SK-N-SH (cell line): ENCODE data around the gene CCDC57. TPM values are rescaled to one million over a fixed set of nuclear protein-coding genes. Genes with fewer than 3 reads are reported as not detected.

ENCODE experiments used
- CTCF ChIA-PET: fragments of 300-600, 350-600 bp; formaldehyde crosslinking; extraction: SDS; loops from one replicate; lab custom pipeline; 2021; lab: Yijun Ruan, JAX
- POLR2A ChIA-PET: fragments of 350-600 bp; sonication (Branson Sonifier 250); formaldehyde crosslinking; extraction: SDS; loops from one replicate; lab custom pipeline; 2020; ENCODE audit warnings: antibody characterized with exemption, inconsistent platforms; lab: Yijun Ruan, JAX
- DNase-seq: peaks from one replicate; pipeline ENCODE4 v3.0.0; 2012
- H2AFZ ChIP-seq: fragments of 200-600 bp; sonication (generic); 2 replicates; pipeline ENCODE4 v1.8.1; 2016; ENCODE audit warnings: antibody characterized with exemption, mild to moderate bottlenecking, low read depth
- H3F3A ChIP-seq: fragments of 200-600 bp; sonication (generic); replicated peaks from 2 replicates; pipeline ENCODE3; 2016; ENCODE audit warnings: antibody characterized with exemption, mild to moderate bottlenecking; ENCODE audit not compliant: insufficient read depth
- H3K27ac ChIP-seq, 2 experiments: fragments of 200-500 bp in 1 of 2; fragments of 200-600 bp in 1 of 2; sonication (Bioruptor generic) in 1 of 2; sonication (generic), shearing (Covaris generic) in 1 of 2; 2 replicates each; pipeline versions ENCODE4 v1.5.1 to v1.6.1; 2014 to 2016; ENCODE audit warnings: low read depth in 2 of 2, inconsistent platforms in 1 of 2, low read length in 1 of 2, mild to moderate bottlenecking in 1 of 2, mixed read lengths in 1 of 2
- H3K27me3 ChIP-seq: fragments of 200-600 bp; sonication (generic), shearing (Covaris generic); 2 replicates; pipeline ENCODE4 v1.6.1; 2016; ENCODE audit warnings: mixed run types; ENCODE audit not compliant: insufficient read depth
- H3K36me3 ChIP-seq, 2 experiments: fragments of 200-500 bp in 1 of 2; fragments of 200-600 bp in 1 of 2; sonication (Bioruptor generic) in 1 of 2; sonication (generic) in 1 of 2; replicated peaks in 1 of 2; 2 replicates each; pipeline versions ENCODE3 to v1.5.1; 2014 to 2016; ENCODE audit warnings: low read length in 1 of 2, mild to moderate bottlenecking in 1 of 2; ENCODE audit not compliant: insufficient read depth in 2 of 2, control insufficient read depth in 1 of 2
- H3K4me1 ChIP-seq, 2 experiments: fragments of 200-500 bp in 1 of 2; fragments of 200-600 bp in 1 of 2; sonication (Bioruptor generic) in 1 of 2; sonication (generic), shearing (Covaris generic) in 1 of 2; 2 replicates each; pipeline versions ENCODE4 v1.5.1 to v1.6.1; 2014 to 2016; ENCODE audit warnings: low read depth in 1 of 2, low read length in 1 of 2, mixed run types in 1 of 2; ENCODE audit not compliant: insufficient read depth in 2 of 2, control insufficient read depth in 1 of 2
- H3K4me2 ChIP-seq: fragments of 200-600 bp; sonication (generic), shearing (Covaris generic); 2 replicates; pipeline ENCODE4 v1.6.1; 2017; ENCODE audit warnings: mixed run types
- H3K4me3 ChIP-seq, 2 experiments: fragments of 200-500 bp in 1 of 2; fragments of 200-600 bp in 1 of 2; sonication (Bioruptor generic) in 1 of 2; sonication (generic), shearing (Covaris generic) in 1 of 2; 2 replicates each; pipeline versions ENCODE4 v1.5.1 to v1.8.1; 2014 to 2016; ENCODE audit warnings: low read depth in 2 of 2, inconsistent platforms in 1 of 2, low read length in 1 of 2, mild to moderate bottlenecking in 1 of 2, mixed read lengths in 1 of 2, moderate library complexity in 1 of 2
- H3K79me2 ChIP-seq: fragments of 200-600 bp; sonication (generic); 2 replicates; pipeline ENCODE4 v1.8.1; 2017; ENCODE audit warnings: mild to moderate bottlenecking; ENCODE audit not compliant: insufficient read depth
- H3K9ac ChIP-seq: fragments of 200-600 bp; sonication (generic); 2 replicates; pipeline ENCODE4 v1.6.1; 2017; ENCODE audit warnings: mixed run types
- H3K9me2 ChIP-seq: fragments of 200-600 bp; sonication (generic); 2 replicates; pipeline ENCODE4 v1.6.1; 2017; ENCODE audit warnings: mixed run types
- H3K9me3 ChIP-seq: fragments of 200-600 bp; sonication (generic); 2 replicates; pipeline ENCODE4 v1.6.1; 2017; ENCODE audit warnings: mixed run types, mild to moderate bottlenecking, moderate library complexity
- H4K20me1 ChIP-seq: fragments of 200-600 bp; sonication (generic); 2 replicates; pipeline ENCODE4 v1.6.1; 2017; ENCODE audit warnings: mild to moderate bottlenecking, mixed run types; ENCODE audit not compliant: insufficient read depth
- CHD2 ChIP-seq: fragments of 150-350 bp; IDR thresholded peaks from 2 replicates; pipeline ENCODE4 v1.6.1; 2018; ENCODE audit warnings: low read length; ENCODE audit not compliant: partially characterized antibody
- CTCF ChIP-seq: fragments of 200-600 bp; sonication (generic); IDR thresholded peaks from 2 replicates; pipeline ENCODE4 v1.6.1; 2017; ENCODE audit warnings: antibody characterized with exemption, mild to moderate bottlenecking, moderate library complexity
- FOXJ3 ChIP-seq: sonication (generic); formaldehyde crosslinking; IDR thresholded peaks from 2 replicates; pipeline ENCODE4 v1.5.1; 2020; ENCODE audit warnings: mild to moderate bottlenecking, missing genetic modification reagents
- GATA2 ChIP-seq: sonication (generic); formaldehyde crosslinking; IDR thresholded peaks from 2 replicates; pipeline ENCODE4 v1.5.0; 2020; ENCODE audit warnings: mild to moderate bottlenecking, missing genetic modification reagents
- JUND ChIP-seq: IDR thresholded peaks from 2 replicates; pipeline ENCODE4 v1.4.0; 2012
- MEF2A ChIP-seq: IDR thresholded peaks from 2 replicates; pipeline ENCODE4 v1.4.0; 2012; ENCODE audit warnings: low read depth, borderline replicate concordance
- NFIC ChIP-seq: IDR thresholded peaks from 2 replicates; pipeline ENCODE4 v1.4.0; 2012; ENCODE audit warnings: borderline replicate concordance
- NRF1 ChIP-seq: IDR thresholded peaks from 2 replicates; pipeline ENCODE4 v1.6.1; 2012; ENCODE audit warnings: low read depth, mild to moderate bottlenecking, low read length
- RCOR1 ChIP-seq: fragments of 150-350 bp; IDR thresholded peaks from 2 replicates; pipeline ENCODE4 v1.6.1; 2017; ENCODE audit warnings: antibody characterized with exemption, low read length
- REST ChIP-seq: IDR thresholded peaks from 2 replicates; pipeline ENCODE4 v1.6.1; 2012; ENCODE audit warnings: mild to moderate bottlenecking, low read depth, low read length, moderate library complexity
- TCF12 ChIP-seq: IDR thresholded peaks from 2 replicates; pipeline ENCODE4 v1.4.0; 2012
- WGBS: methylation state at CpG from one replicate; pipeline ENCODE4 v1.1.6; 2017; ENCODE audit warnings: low lambda C conversion rate; 5-methylcytosine and 5-hydroxymethylcytosine counted together
- polyA plus RNA-seq, 3 experiments: library from polyadenylated mRNA; depleted of rRNA; stranded (reverse); fragments of >200 nt; gene quantifications; 2 replicates each; pipeline ENCODE4 v1.2.3, GENCODE V29; 2012

The CCDC57 gene
- polyA plus RNA-seq, 1 of the 3 experiments (the other 2 are of a cell fraction): 68.6 TPM

- no peak for TF ChIP-seq FOXJ3
- no peak for TF ChIP-seq JUND
- TF ChIP-seq REST: no peak
Observed at GRCh38 chr17:82228842-82229697, 16.4 kb upstream of the CCDC57 start, which contains the start of gene SLC16A3 (continued).

- 79% methylated on average over 47 of the region's 63 CpGs for WGBS
- H4K20me1 ChIP-seq: peaks cover 12% of the 10 kb centered on the region; the same call in 1 of the 2 replicates
- H3K9ac ChIP-seq: peak overlapping the region; percentile 65
- no peak overlapping the region for H3K27ac ChIP-seq
- peaks cover 0 to 2% of the 10 kb centered on the region in 2 experiments for H3K36me3 ChIP-seq
- H3K9me3 ChIP-seq: no peaks in the 10 kb centered on the region
- POLR2A ChIA-PET: interaction anchor here (1.5 kb wide), 1 partner anchor 14 kb away, joined by 7 read pairs; no protein-coding TSS in a partner anchor
- H3K9me2 ChIP-seq: no peaks in the 10 kb centered on the region
- DNase-seq: no peak
- H3K27me3 ChIP-seq: no peaks in the 10 kb centered on the region
- H3F3A ChIP-seq: peaks cover 9% of the 10 kb centered on the region
- TF ChIP-seq MEF2A: no peak
- TF ChIP-seq GATA2 (CRISPR knock-in tag): no peak
- TF ChIP-seq CHD2: no peak
- TF ChIP-seq NRF1: no peak
- no peak for TF ChIP-seq RCOR1
- no peak for TF ChIP-seq TCF12
- no peak for TF ChIP-seq CTCF
- no peak for TF ChIP-seq NFIC
- peak overlapping the region; percentile 84 for H3K4me2 ChIP-seq
- peak overlapping the region; percentile 46 to 64; a peak in 3 of 4 replicates for H3K4me3 ChIP-seq
- CTCF ChIA-PET: interaction anchor here (0.9 to 2.9 kb wide), 7 partner anchors 8 to 92 kb away, joined by 3 to 11 read pairs (median 7); no protein-coding TSS in a partner anchor
- H2AFZ ChIP-seq: peak overlapping the region; percentile 65; the same call in 1 of the 2 replicates
- peaks cover 53% of the 10 kb centered on the region for H3K79me2 ChIP-seq
- H3K4me1 ChIP-seq: peaks cover 4 to 5% of the 10 kb centered on the region in 2 experiments; a peak in 2 of 4 replicates
Observed at GRCh38 chr17:82228278-82228841, 15.7 kb upstream of the CCDC57 start.
